Astrocyte (in vitro differentiated cells and primary cell): Measurements from ENCODE around the gene SFSWAP.

Experiments
- EZH2 ChIP-seq: IDR thresholded peaks from 2 replicates; pipeline ENCODE4 v1.6.1; 2012; ENCODE audit warnings: mild to moderate bottlenecking, low read length, inconsistent platforms; ENCODE audit not compliant: insufficient read depth
- TF ChIP-seq, protein P1 (sequence below): IDR thresholded peaks from 2 replicates; pipeline ENCODE4 v1.5.1; 2011; ENCODE audit warnings: low read depth, mild to moderate bottlenecking, inconsistent platforms, low read length, moderate library complexity; ENCODE audit not compliant: insufficient read depth

DNA sequence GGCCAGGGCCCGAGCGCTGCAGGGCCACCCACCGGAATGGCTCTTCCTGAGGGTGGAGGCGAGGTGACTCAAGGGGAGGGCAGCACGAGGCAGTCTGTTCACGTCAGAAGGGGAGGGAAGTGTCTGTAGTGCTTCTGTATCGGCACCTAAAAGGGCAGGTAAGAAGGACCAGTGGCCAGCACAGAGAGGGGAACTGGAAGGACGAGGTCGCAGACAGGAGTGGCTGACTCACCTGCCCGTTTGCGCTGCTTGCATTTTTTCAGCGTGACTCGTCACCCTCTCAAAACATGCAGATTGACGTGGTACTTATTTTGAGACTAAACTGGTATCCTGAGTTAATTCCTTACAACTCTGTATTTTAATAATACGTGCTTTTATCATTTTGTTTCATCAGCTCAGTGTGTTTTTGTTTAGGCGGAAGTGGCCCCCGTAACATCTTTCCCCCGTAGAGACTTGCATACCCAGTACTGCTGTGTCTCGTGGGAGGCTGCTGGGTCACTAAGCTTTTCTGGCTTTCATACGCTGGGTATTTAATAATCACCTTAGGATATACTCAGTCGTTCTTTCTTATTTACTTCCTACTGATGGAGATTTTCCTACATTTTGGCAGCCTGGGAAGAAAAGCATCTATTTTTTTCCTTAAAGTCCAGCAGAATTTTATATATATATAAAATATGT is 26.4 kb downstream of the SFSWAP start:
- TF ChIP-seq, protein P1, sequence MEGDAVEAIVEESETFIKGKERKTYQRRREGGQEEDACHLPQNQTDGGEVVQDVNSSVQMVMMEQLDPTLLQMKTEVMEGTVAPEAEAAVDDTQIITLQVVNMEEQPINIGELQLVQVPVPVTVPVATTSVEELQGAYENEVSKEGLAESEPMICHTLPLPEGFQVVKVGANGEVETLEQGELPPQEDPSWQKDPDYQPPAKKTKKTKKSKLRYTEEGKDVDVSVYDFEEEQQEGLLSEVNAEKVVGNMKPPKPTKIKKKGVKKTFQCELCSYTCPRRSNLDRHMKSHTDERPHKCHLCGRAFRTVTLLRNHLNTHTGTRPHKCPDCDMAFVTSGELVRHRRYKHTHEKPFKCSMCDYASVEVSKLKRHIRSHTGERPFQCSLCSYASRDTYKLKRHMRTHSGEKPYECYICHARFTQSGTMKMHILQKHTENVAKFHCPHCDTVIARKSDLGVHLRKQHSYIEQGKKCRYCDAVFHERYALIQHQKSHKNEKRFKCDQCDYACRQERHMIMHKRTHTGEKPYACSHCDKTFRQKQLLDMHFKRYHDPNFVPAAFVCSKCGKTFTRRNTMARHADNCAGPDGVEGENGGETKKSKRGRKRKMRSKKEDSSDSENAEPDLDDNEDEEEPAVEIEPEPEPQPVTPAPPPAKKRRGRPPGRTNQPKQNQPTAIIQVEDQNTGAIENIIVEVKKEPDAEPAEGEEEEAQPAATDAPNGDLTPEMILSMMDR, result no peak
- TF ChIP-seq EZH2, result no peak
